Fibroblast of lung (primary cell): ENCODE data around the gene FRMD4A. TPM values are rescaled to one million over a fixed set of nuclear protein-coding genes. Genes with fewer than 3 reads are reported as not detected.

Experiments
- DNase-seq, 2 donors: peaks; one replicate each; pipeline versions ENCODE4 v3.0.0 to v3.0.0-alpha.2; 2010; ENCODE audit warnings: low read depth in 2 of 2
- H2AFZ ChIP-seq: 2 replicates; pipeline ENCODE4 v1.5.1; 2012; ENCODE audit warnings: low read length, control low read depth, inconsistent platforms
- H3K27ac ChIP-seq: 2 replicates; pipeline ENCODE4 v1.5.1; 2011; ENCODE audit warnings: low read length, control low read depth; ENCODE audit not compliant: insufficient read depth
- H3K27me3 ChIP-seq: 2 replicates; pipeline ENCODE4 v1.5.1; 2011; ENCODE audit warnings: mild to moderate bottlenecking, low read length; ENCODE audit not compliant: control insufficient read depth, insufficient read depth
- H3K36me3 ChIP-seq: 2 replicates; pipeline ENCODE4 v1.5.1; 2011; ENCODE audit warnings: low read length; ENCODE audit not compliant: control insufficient read depth, insufficient read depth
- H3K4me1 ChIP-seq: 2 replicates; pipeline ENCODE4 v1.5.1; 2011; ENCODE audit warnings: low read length; ENCODE audit not compliant: control insufficient read depth, insufficient read depth; ENCODE audit errors: extremely low read depth
- H3K4me2 ChIP-seq: 2 replicates; pipeline ENCODE4 v1.5.1; 2011; ENCODE audit warnings: low read length, control low read depth; ENCODE audit not compliant: insufficient read depth; ENCODE audit errors: extremely low read depth
- H3K4me3 ChIP-seq, 4 experiments: fragments of 200-600 bp in 1 of 4; sonication (generic) in 1 of 4; replicated peaks in 1 of 4; 2 replicates each; pipeline ENCODE4 v1.5.1; 2011 to 2016; ENCODE audit warnings: low read length in 4 of 4, low read depth in 3 of 4, mild to moderate bottlenecking in 3 of 4, control low read depth in 2 of 4, inconsistent platforms in 1 of 4, mixed read lengths in 1 of 4; ENCODE audit not compliant: insufficient read depth in 1 of 4; ENCODE audit errors: control extremely low read depth in 1 of 4
- H3K79me2 ChIP-seq: 2 replicates; pipeline ENCODE4 v1.5.1; 2012; ENCODE audit warnings: mild to moderate bottlenecking, low read length, inconsistent platforms; ENCODE audit not compliant: control insufficient read depth, insufficient read depth
- H3K9ac ChIP-seq: 2 replicates; pipeline ENCODE4 v1.5.1; 2011; ENCODE audit warnings: mild to moderate bottlenecking, low read length, control low read depth; ENCODE audit not compliant: insufficient read depth
- H3K9me3 ChIP-seq: 2 replicates; pipeline ENCODE4 v1.5.1; 2012; ENCODE audit warnings: low read depth, low read length; ENCODE audit not compliant: control insufficient read depth, insufficient read depth
- H4K20me1 ChIP-seq: 2 replicates; pipeline ENCODE4 v1.5.1; 2011; ENCODE audit warnings: low read length; ENCODE audit not compliant: control insufficient read depth, insufficient read depth; ENCODE audit errors: extremely low read depth
- EZH2 ChIP-seq: IDR thresholded peaks from 2 replicates; pipeline ENCODE4 v1.5.1; 2012; ENCODE audit warnings: low read length, control low read depth, mild to moderate bottlenecking; ENCODE audit errors: missing control alignments
- polyA plus RNA-seq, 2 donors: library from polyadenylated mRNA; depleted of rRNA in 1 of 2; stranded (reverse) in 1 of 2; unstranded in 1 of 2; fragments of >200 nt; gene quantifications; 2 replicates each; pipeline ENCODE4 v1.2.1, GENCODE V29; 2011 to 2012; ENCODE audit warnings: missing spikeins in 1 of 2
- total RNA-seq: library from RNA; depleted of rRNA; stranded (reverse); fragments of >200 nt; gene quantifications from 2 replicates; pipeline ENCODE4 v1.2.1, GENCODE V29; 2014
- TF ChIP-seq, protein P1 (sequence below), 2 donors: IDR thresholded peaks in 1 of 2; conservative IDR thresholded peaks in 1 of 2; 1 replicate in 1 of 2; 2 replicates in 1 of 2; pipeline ENCODE4 v1.5.1; 2011 to 2012; ENCODE audit warnings: low read length in 2 of 2, control low read depth in 1 of 2, inconsistent platforms in 1 of 2, low read depth in 1 of 2, mild to moderate bottlenecking in 1 of 2

Gene FRMD4A
- total and polyA plus RNA-seq, 2 donors (not counting 1 experiment from before 2014, with no cell fraction given): 26.9 to 63.6 TPM

DNA sequence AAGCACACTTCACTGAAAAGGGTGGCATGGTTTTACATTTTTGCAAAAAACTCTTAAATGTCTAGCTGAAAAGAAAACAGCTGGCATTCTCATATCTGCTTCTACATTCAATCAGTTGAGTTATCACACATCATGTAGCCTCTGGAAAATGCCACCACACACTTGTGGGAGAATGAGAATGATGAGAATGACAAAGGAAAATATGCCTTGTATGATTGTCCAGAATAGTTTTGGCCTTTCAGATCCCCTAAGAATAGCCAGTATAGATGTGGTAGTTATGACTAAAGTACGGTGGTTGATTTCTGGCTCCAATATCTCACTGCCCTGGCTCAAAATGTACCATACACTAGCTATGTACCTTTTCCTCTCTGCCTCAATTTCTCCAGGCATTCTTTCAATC is 30.2 kb upstream of the FRMD4A start:
- H3K27ac ChIP-seq: no peak overlapping the region
- H4K20me1 ChIP-seq: no peaks in the 10 kb centered on the region
- TF ChIP-seq, protein P1, sequence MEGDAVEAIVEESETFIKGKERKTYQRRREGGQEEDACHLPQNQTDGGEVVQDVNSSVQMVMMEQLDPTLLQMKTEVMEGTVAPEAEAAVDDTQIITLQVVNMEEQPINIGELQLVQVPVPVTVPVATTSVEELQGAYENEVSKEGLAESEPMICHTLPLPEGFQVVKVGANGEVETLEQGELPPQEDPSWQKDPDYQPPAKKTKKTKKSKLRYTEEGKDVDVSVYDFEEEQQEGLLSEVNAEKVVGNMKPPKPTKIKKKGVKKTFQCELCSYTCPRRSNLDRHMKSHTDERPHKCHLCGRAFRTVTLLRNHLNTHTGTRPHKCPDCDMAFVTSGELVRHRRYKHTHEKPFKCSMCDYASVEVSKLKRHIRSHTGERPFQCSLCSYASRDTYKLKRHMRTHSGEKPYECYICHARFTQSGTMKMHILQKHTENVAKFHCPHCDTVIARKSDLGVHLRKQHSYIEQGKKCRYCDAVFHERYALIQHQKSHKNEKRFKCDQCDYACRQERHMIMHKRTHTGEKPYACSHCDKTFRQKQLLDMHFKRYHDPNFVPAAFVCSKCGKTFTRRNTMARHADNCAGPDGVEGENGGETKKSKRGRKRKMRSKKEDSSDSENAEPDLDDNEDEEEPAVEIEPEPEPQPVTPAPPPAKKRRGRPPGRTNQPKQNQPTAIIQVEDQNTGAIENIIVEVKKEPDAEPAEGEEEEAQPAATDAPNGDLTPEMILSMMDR (conservative IDR thresholded peaks at IDR 0.05 in 1 of 2, IDR thresholded peaks at IDR 0.05 in 1 of 2; ENCODE audit: low read depth in 1 of 2, low read length in 2 of 2): no peak
- TF ChIP-seq EZH2: no peak
- H2AFZ ChIP-seq: no peak overlapping the region
- H3K36me3 ChIP-seq: no peaks in the 10 kb centered on the region
- peak in 1 of 2 donors; percentile 34 for DNase-seq
- H3K4me3 ChIP-seq: no peak overlapping the region
- no peaks in the 10 kb centered on the region for H3K79me2 ChIP-seq
- no peaks in the 10 kb centered on the region for H3K9me3 ChIP-seq
- no peak overlapping the region for H3K9ac ChIP-seq
- H3K4me2 ChIP-seq: no peak overlapping the region
- H3K4me1 ChIP-seq: no peaks in the 10 kb centered on the region
- peaks cover 2% of the 10 kb centered on the region for H3K27me3 ChIP-seq

DNA sequence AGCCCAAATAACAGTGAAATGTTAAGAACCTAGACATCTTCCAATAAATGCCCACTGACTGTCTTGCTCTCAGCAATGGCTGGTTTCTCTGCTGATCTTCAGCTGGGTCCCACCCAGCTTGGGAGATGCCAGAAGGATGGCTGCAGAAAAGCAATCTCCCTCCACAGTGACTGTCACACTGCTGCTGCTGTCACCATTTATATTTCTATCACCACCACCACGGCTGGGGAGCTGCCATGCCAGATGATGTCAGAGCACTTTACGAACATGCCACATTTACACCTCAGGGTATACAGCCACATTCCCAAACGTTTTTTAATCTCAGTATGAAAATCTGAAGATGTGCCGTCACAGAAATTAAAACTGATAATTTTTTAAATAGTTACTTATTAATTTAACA is 29.8 kb upstream of the FRMD4A start:
- DNase-seq: no peak
- Histone ChIP-seq H3K4me1 (no peaks in the 10 kb centered on the region), H3K9me3 (no peaks in the 10 kb centered on the region), H4K20me1 (no peaks in the 10 kb centered on the region), H3K36me3 (no peaks in the 10 kb centered on the region), H3K27ac (no peak overlapping the region), H3K9ac (no peak overlapping the region), H3K79me2 (no peaks in the 10 kb centered on the region), H3K4me2 (no peak overlapping the region), H3K4me3 (no peak overlapping the region), H3K27me3 (peaks cover 4% of the 10 kb centered on the region), H2AFZ (no peak overlapping the region)
- no peak for TF ChIP-seq EZH2
- TF ChIP-seq, protein P1 (conservative IDR thresholded peaks at IDR 0.05 in 1 of 2, IDR thresholded peaks at IDR 0.05 in 1 of 2; ENCODE audit: low read depth in 1 of 2, low read length in 2 of 2): no peak

DNA sequence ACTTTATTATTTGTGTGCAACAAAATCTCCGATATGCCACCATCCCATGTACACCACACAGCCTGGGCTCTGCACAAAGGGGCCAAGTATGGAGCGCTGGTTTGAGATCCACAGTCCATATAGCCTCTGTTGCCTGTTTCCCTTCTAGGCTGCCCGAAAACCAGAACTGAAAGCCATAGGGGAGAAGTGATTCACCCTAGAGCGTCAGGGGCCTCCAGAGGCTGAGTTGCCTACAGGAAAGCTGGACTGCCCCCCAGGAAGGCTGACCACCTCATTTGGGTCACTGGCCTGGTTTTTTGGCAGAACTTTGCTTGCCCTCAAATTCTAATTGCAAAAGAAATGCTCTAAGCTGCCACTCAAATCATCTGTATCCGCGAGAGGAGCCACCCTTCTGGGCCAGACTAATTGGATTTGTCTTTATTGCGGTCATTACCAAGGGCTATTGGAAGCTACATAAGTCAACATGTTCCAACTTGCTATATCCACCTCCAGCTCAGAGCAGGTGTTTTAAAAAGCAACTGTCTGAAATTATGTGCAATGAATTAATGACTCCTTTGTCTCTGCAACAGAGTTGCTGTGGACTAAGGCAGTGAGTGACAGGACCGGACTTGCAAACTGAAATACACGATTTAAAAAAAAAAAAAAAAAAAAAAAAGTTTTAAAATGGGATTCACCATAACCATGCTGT is 28.3 kb upstream of the FRMD4A start:
- H3K4me2 ChIP-seq: no peak overlapping the region
- peak in 1 of 2 donors; percentile 53 for DNase-seq
- no peak overlapping the region for H3K4me3 ChIP-seq

More for the DNA sequence above, 28.3 kb upstream of the FRMD4A start:
- no peak overlapping the region for H2AFZ ChIP-seq
- H3K27ac ChIP-seq: no peak overlapping the region
- TF ChIP-seq, protein P1 (conservative IDR thresholded peaks at IDR 0.05 in 1 of 2, IDR thresholded peaks at IDR 0.05 in 1 of 2; ENCODE audit: low read depth in 1 of 2, low read length in 2 of 2): no peak
- TF ChIP-seq EZH2: no peak
- H3K27me3 ChIP-seq: peaks cover 7% of the 10 kb centered on the region
- no peaks in the 10 kb centered on the region for H3K4me1 ChIP-seq
- no peaks in the 10 kb centered on the region for H3K9me3 ChIP-seq
- H3K79me2 ChIP-seq: no peaks in the 10 kb centered on the region
- H3K9ac ChIP-seq: no peak overlapping the region
- no peaks in the 10 kb centered on the region for H4K20me1 ChIP-seq
- no peaks in the 10 kb centered on the region for H3K36me3 ChIP-seq
